GM10847 (cell line): Measurements from ENCODE around the gene PLET1.

Experiments used
- POLR2A ChIP-seq: IDR thresholded peaks from 2 replicates; pipeline ENCODE4 v1.6.1; 2011; ENCODE audit not compliant: insufficient read length; ENCODE audit errors: extremely low read depth

Gene PLET1

GRCh38 chr11:112268406-112268805 lies 7.7 kb upstream of the PLET1 start:
- TF ChIP-seq POLR2A: no peak

DNA sequence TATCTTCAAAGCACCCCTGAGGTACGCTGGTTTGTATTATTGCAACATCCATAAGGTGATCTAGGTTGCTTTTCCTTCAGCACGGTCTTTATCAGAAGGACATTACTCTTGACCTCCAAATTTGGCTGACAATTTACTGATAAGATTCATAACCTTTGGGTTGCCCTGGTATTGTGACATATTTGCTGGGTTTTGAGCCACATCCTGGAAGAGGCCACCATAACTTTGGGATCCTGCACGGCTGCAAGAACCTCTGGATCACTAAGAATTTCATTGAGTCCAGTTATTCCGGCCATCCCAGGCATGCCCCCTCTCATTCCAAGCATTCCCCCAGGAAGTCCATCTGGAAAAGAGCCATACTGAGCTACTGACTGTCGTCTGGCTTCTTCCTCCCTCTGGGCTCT lies 6.5 kb upstream of the PLET1 start:
- TF ChIP-seq POLR2A: no peak

DNA sequence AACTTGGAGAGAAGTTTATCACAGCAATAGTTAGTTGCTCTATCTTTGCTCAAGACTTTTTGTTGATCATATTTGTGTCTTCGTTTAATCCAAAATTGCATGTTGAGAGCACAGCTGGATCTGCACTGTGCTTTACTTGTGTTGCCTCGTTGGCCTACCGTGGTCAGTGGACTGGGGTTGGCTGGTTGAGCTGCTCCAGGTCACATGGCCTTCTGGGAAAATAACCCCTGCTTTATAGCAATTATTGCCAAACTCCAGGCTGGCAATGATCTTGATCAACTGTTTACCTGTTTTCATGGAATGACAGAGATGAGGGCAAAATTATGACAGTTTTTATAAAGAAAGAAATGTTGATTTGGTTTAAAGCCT lies 5.7 kb upstream of the PLET1 start:
- TF ChIP-seq POLR2A: no peak

DNA sequence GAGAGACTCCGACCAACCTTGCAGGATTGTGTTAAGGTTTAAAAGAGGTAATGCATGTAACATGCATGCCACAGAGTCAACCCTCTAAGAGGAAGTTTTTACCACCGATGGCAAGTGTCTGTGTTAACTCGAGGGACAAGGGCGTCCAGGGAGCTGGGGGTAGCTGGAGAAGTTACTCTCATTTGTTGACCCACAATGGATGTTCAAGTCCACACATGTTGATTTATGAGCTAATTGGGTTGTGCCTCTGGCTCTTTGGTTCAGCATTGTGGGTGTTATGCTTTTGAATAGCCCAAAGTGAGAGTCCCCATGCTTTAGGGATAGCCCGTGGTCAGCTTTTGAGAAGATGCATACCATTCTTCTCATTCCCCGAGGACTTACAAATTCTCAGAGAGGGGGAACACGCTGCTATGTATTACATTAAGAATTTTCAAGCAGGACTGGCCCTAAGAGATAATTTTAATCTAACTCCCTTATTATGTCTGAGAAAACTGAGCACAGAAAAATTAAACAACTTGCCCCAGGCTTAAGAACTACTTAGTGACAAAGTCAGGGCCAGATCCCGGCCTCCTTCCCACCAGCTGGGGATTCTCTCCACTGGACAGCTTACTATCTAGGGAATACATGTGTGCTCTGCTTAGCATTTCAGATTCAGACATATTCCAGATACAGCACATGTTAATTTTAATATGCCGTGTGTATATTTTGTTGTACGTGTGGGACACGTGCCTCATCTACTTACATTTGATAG lies 5.2 kb upstream of the PLET1 start:
- TF ChIP-seq POLR2A: no peak

GRCh38 chr11:112255067-112255720 lies 5.5 kb downstream of the PLET1 start:
- TF ChIP-seq POLR2A: no peak

- TF ChIP-seq POLR2A: no peak
Observed at GRCh38 chr11:112253605-112254242, 6.9 kb downstream of the PLET1 start.

GRCh38 chr11:112249871-112250610 lies 10.6 kb downstream of the PLET1 start:
- no peak for TF ChIP-seq POLR2A

DNA sequence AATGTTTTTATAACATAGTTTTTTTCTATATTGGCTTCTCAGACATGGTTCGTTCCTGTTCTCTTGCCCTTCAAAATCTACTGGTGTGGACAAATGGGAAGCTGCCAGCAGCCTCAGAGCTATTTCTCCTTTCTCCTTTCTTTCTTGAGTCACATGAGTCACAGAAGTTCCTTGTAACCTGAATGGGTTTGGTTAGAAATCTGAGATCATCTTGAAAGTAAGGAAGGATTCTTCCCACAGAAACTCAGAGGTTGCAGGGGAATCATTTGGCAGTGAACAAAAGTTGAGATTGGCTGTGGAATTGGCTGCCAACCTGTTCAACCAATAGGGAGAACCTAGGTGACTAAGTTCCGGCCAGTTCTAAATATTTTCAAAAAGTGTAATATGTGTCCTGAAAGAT lies 12.5 kb downstream of the PLET1 start:
- TF ChIP-seq POLR2A: no peak

DNA sequence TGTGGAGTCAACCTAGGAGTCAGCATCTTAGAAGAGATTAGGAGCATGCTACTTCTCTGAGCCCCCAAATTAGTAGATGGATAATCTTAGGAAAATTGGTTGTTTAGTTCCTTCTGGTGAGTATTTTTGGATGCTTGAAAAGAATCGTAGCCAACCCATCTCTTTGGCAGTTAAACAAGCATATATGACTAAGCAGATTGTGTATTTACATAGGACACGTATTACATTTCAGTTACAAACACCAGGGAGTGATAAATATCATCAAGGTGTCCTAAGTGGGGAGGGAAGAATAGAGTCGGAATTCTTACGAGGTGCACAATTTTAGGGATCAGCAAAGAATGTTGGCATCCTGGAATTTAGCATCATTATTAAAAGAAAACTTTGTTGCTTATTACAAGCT lies 13.5 kb downstream of the PLET1 start:
- no peak for TF ChIP-seq POLR2A

DNA sequence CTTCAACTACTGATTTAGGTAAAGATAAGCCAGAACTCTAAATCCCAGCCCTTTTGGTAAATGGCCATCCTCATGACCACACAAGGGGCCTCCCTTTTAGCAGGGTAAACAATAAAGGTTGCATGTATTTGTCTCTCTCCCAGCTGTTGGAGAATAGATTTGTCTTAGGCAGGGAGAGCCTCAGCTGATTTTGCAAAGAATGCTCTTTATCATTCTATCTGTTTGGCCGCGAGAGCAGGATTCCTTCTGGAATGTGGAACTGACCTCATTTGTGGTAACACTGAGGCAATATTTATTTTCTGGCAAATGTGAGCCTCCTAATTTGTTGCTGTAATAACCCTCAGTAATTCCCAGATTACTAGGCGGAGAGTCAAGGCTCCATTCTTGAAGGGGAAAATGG lies 19.2 kb downstream of the PLET1 start:
- TF ChIP-seq POLR2A: no peak

GRCh38 chr11:112238041-112238440 lies 22.6 kb downstream of the PLET1 start:
- no peak for TF ChIP-seq POLR2A

DNA sequence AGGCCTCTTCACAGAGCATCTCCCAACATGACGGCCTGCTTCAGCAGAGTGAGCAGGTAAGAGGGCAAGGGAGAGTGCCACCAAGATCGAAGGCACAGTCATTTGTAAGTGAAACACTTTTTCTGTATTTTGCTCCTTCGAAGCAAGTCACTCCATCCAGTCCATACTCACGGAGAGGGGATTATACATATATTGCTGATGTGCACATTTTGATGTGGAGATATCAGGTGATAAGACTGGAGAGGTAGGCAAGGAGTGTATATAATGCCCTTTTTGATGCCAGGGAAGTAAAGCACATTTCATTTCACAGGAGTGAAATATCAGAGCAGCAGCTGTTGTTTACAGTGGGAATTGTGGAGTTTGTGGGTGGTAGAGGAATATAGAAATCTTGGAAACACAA lies 23.2 kb downstream of the PLET1 start:
- TF ChIP-seq POLR2A: no peak

GRCh38 chr11:112235750-112236390 lies 24.8 kb downstream of the PLET1 start:
- TF ChIP-seq POLR2A: no peak

DNA sequence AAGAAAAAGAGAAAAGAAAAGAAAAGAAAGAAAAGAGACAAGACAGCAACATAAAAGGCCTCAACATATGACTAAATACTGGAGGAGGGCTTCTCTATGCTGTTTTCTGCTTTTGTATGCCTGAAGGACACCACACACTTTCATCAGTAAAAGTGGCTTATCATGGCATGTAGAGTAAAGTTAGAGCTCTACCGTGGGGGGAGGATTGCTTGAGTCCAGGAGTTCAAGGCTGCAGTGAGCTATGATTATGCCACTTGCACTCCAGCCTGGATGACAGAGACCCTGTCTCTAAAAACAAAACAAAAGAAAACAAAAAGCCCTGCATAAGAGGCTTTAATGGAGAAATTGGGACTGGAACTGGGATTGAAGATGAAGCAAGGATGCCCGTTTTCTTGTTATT lies 28.7 kb downstream of the PLET1 start:
- no peak for TF ChIP-seq POLR2A

- TF ChIP-seq POLR2A: no peak
Observed at GRCh38 chr11:112229746-112230433, 30.8 kb downstream of the PLET1 start.
